ENCODE measurements around the gene NTSR1.

The NTSR1 gene

DNA sequence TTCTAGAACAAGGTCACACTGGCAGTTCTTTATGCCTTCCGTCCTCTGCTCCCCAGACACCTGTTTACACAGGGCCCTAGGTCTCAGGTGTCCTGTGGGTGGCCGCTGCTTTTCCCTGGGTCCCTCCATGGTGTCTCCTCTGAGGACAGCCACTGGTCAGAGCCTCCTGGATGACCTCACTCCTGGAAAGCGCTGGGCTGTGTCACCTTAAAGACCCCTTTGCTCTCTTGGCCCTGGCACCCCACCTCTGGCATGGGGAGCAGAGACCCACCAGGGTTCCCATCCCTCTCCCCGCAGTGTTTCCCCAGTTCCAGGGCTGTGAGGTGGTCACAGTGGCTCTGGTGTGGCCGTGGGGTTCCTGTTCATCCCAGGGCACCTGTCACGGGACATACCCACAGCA, 33.9 kb downstream of the NTSR1 start:
- no peak for DNase-seq

DNA sequence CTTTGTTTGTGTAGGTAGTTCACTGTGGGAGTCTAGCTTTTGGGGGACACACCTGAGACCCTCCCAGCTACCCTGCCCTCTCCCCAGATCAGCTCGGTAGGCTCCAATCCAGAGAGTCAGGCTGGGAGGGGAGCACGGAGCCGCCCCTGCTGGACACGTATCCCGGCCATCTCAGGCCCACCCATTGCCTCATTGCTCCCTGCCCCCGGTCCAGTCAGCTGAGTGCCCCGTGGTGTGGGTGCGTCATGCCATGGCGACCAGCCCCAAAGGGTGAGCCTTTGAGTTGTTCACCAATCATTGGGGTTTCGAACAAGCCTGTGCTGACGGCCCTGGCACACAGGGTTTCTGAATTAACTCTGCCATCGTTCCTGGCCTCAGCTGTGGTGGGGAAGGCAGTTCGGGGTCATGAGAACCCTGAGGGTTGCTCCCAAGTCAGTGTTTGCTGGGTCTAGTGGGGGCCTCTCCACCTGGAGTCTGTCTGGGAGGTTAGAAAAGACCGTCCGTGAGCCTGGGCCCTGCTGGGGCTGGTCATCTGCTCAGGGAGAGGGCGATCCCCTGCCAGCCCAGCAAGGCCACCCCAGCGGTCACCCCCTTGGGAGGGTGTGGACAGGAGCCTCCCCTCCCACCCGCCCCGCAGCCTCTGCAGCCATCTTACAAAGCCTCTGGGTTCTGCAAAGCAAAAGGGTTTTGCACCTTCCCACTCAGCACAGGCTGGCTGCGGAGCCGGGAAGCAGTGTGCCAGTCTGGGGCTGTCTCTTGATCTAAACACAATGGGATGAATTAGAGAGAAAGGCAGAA, 34.5 kb downstream of the NTSR1 start:
- DNase-seq: no peak

DNA sequence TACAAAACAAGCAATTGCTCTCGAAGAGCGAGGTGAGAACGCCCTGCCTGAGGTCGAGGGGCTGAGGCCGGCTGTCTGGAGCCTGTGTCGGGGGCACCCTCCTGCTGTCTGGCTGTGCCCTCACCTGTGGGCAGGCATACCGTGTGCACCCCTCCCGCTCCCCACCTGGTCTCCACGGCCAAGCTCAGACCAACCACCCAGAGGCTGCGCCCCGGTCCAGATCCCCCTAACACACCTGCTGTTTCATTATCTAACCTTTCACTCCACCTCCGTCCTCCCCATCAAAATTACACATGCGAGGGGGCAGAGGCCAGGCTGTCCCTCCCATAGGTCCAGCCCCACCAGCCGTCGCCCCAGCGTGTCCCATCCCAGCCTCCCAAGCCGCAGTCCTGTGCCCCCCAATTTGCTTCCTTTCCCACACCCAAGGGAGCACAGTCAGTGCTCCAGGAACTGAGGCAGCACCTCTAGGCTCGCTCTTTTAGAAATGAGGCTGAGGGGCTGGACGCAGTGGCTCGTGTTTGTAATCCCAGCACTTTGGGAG, 35.2 kb downstream of the NTSR1 start:
- DNase-seq: no peak

DNA sequence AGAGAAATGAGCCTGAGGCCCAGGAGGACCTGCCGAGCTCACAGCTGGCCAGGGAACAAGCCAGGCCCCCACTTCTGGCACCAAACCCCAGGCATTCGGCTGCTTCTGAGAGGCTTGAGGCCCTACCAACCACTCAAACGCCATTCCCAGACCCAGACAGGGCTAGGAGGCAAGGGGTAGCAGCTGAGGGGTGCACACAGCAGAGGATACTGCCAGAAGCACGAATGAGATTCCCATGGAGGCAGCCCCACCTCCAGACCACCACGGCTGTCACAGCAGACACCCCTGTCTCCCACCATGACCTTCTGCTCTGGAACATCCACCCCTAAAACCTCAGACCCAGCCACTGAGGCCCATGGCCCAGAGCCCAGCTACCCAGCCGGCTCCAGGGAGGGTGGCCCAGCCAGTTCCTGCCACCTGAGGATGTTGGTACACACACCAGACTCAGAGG, 36.1 kb downstream of the NTSR1 start:
- no peak for DNase-seq

DNA sequence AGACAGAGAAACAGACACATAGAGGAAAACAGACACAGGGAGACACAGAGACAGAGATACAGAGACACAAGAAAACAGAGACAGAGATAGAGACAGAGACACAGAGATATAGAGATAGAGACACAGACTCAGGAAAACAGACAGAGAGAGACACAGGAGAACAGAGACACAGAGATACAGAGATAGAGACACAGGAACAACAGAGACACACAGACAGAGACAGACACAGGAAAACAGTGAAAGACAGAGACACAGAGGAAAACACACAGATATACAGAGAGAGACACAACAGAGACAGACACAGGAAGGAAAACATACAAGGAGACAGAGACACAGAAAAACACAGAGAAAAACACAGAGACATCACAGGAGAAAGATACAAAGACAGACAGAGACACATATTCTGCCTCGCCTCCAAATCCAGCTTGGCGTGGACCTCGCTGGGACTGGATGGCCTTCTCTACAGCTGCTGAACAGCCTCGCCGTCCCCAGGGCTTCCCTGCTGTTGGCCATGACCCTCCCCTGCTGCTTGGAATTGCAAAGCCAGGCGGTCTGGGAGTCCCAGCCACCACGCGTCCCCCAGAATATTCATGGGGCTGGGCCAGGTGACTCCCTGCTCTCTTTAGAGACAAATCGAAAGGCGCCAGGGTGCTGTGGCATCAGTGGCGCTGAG, 36.8 kb downstream of the NTSR1 start:
- no peak for DNase-seq

DNA sequence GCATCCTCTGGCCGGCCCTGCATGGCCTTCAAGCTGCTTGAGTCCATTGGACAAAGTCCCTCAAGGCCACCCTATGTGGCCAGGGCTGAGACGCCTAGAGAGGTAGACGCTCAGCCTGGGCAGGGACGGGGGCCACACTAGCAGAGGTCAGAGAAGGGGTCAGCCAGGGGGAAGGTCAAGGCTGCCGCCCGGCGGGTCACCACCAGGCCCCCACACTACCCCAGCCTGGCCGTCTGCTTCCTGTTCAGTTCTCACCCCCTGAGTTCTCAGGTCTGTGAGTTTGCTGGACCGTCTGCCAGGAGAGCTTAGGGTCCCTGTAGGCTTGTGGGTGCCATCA, 37.3 kb downstream of the NTSR1 start:
- DNase-seq: no peak

DNA sequence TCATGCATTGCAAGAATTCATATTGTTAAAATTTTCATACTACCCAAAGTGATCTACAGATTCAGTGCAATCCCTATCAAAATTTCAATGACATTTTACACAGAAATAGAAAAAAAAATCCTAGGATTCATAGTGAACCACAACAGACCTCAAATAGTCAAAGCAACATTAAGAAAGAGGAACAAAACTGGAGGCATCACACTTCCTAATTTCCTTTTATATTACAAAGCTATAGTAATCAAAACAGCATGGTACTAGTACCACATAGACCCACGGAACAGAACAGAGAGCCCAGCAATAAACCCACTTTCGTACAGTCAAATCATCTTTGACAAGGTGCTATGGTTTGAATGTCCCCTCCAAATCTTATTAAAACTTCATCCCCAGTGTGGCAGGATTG, 39.7 kb downstream of the NTSR1 start:
- DNase-seq: no peak

DNA sequence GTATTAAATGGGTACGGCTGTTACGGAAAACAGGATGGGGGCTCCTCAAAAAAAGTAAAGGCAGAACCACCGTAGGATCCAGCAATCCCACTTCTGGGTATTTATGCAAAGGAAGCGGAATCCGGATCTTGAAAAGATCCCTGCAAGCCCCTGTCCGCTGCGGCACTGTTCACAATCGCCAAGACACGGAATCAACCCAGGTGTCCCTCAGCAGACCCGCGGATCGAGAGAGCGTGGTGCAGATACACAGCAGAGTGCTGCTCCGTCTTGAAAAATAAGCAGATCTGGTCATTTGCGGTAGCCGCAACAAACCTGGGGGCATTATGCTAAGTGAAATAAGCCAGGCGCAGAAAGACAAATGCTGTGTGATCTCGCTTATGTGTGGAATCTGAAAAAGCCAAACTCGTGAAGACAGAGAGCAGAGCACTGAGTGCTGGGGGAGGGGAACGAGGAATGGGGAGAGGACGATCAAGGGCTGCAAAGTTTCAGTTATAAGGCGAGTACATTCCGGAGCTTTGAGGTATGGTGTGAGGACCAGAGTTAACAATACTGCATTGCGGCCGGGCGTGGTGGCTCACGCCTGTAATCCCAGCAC, 41.3 kb downstream of the NTSR1 start:
- DNase-seq: no peak

DNA sequence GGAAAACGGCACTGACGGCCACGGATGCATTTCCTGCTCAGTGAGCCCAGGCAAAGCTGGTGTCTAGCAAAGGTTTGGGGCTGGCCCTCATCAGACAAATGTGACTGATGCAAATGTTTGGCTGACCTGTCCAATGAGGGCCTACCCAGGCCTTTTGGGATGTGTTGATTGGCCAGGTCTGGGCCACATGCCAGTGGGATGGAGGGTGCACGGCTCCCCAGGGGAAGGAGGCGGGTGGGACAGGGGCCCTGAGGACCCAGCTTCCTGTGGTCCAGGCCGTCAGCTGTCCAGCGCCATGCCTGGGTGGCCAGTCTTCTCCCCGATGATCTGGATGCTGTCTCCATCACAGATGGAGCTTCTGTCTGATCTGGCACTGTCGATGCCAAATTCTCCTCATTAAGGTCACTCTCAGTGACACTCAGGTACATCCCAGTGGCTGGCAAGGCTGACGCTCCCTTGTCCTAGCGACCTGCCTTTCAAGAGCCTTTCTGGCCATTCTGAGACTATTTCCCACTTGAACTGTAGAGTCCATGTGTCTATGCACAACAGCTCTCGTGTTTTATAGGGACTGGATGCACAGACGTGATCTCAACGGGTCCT, 43.0 kb downstream of the NTSR1 start:
- no peak for DNase-seq

DNA sequence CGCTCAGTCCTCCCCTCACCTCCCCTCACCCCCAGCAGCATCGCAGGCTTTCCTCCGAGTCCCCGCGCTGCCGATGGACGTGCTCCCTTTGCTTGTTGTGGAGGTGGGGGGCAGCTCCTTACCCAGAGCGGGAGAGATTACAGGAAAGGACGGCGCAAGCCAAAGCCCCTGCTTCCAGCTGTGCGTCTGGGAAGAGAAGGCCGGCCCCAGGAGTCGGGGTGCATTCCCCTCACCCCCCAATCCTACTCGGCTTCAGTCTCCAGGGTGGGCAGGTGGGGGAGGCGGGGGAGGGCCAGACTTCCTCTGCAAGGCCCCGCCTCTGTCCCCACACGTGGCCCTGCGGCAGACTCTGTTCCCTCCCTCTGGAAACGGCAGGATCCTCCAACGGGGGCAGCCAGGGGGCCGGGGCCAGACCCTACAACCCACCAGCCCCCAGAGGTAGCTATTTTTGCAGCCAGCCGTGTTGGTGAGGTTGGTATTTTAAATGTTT, 43.6 kb downstream of the NTSR1 start:
- DNase-seq: no peak

DNA sequence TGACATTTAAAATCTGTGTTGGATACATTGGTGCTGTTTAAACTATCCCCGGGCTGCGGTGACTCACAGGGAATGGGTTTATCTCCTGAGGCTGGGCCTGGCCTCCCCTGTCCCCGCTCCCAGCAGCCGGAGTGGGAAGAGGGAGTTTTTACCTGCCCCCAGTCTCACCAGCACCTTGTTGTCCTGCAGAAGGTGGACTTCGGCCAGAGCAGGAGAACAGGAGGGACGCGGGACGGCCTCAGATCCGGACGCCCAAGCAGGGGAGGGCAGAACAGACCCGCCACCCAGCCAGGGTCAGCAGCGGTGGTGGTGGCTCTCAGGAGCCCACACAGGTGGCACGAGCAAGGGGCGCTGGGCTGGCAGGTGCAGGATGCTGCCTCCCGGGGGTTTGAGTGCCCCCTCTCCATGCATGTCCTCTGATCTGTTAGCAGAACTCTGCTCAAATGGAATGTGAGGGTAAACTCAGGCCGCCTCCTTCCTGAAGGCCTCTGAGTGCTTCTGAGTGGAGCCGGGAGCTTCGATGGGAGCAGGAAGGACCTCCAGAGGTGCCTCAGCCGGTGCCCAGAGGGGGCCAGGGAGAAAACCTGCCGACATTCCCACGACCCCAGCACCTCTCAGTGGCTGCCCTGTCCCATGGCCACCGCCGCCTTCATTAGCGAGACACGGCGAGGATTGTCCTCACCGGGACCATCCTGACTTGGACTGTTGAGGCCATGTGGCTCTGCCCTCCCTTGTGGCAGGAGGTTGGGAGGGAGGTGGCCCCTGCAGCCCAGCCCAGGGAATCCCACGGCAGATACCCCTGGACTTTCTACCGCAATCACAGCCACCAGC, 44.2 kb downstream of the NTSR1 start:
- DNase-seq: no peak

DNA sequence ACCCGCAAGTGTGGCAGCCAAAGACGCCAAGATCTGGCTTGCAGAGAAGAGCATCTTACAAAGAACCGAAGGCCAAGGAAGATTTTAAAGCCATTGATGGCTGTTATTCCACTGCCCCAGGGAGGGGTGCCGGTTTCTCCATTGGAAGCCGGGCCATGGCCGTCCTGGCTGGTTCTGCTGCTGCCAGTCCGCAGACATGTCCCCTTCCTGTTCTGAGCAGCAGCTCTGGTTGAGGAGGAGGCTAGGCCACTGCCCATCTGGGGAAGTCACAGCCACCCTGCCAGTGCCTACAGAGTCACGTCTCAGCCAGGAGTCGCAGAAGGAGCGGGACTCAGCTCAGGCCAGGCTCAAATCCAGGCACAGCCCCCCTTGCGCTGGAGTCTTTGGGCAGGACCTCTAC, 45.0 kb downstream of the NTSR1 start:
- no peak for DNase-seq

DNA sequence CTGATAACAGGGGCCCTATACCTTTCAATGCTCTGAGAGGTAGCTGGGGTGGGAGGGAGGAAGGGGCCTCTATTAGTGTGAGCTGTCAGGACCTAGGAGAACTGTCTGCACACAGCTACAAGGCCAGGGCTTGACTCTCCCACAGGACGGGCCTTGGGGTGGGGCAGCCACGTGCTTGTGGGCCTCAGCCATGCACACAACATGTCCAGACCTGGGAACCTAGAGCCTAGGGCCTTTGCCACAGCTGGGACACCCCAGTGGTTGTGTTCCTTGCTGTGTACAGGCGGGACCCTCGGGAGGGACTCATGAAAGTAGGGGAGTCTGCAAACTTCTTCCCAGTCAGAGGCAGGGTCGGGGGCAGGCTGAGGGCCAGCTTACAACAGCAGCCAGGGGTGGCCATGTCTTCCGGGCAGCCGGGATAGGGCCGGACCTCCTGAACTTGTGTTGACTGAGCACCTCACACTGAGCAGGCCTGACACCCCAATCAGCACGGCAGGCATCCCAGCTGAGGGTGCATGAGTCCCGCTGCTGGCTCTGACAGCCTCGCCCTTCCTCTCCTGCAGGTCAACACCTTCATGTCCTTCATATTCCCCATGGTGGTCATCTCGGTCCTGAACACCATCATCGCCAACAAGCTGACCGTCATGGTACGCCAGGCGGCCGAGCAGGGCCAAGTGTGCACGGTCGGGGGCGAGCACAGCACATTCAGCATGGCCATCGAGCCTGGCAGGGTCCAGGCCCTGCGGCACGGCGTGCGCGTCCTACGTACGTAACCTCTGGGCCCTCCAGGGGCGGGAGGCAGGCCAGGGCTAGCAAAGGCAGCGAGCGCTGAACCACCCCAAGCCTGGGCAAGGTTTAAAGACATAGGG, 45.7 kb downstream of the NTSR1 start:
- DNase-seq: no peak

DNA sequence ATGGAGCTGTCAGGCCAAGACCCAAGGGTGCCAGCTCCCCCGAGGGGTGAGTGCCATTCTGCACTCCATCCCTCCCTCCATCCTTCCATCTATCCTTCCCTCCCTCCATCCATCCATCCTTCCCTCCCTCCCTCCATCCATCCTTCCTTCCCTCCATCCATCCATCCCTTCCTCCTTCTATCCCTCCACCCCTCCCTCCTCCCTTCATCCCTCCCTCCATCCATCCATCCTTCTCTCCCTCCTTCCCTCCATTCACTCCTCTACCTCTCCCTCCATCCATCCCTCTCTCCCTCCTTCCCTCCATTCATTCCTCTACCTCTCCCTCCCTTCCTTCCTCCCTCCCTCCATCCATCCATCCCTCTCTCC, 46.3 kb downstream of the NTSR1 start:
- no peak for DNase-seq

DNA sequence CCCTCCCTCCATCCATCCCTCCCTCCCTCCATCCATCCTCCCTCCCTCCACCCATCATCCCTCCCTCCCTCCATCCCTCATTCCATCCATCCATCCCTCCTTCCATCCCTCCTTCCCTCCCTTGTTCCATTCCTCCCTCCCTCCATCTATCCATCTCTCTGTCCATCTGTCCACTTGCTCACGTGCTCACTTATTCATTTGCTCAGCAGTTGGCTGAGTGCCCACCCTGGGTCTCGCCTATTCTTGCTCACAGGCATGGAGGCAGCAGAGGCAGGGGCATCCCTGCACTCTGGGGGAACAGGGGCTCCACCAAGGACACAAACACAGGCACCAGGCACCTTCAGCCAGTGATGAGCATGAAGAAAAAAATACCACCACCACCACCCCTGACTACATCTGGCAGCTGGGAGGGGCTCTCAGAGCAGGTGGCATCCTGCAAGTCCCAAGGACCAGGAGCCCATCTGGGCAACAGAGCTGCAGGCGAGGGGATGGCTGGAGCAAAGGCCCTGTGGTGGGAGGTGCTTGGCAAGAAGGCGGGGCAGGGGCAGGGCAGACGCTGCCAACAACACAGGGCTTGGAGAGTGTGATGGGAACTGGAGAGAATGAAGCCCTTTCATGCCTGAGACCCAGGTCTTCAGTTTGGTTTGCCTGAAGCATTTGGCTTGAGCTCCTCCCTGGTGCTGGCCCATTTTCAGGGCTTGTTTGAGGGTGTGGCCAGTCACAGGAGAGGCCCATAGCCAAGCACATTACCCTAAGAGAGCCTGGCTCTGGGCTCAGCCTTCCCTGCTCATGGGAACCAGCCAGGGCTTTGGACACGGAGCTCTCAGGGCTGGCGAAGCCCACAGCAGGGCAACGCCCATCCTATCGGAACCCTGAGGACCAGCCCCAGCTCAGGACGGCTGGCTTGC, 47.4 kb downstream of the NTSR1 start:
- no peak for DNase-seq

DNA sequence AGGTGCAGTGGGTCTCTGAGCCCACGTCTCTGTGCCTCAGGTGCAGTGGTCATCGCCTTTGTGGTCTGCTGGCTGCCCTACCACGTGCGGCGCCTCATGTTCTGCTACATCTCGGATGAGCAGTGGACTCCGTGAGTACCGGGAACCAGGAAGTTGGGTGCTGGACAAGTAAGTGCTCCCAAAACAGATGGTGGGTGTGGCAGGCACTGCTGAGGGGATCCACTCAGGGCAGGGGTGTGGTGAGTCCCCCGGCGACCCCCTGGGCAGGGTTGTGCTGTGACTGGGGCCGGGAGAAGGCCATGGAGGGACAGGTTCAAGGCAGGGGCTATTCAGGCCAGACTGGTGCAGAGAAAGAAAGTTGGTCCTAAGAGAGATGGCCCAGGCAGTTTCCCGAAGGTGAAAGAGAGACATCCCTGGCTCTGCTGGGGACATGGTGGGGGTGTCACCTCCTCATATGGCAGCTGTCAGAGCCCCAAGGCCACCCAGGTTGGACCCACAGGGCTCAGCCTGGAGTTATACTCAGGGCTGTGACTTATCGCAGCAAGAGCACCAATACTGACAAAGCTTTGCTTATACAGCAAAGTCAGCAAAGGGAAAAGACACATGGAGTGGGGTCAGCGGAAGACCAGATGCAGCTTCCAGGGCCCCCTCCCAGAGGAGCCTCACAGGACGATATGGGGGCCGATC, 49.7 kb downstream of the NTSR1 start:
- DNase-seq: no peak

DNA sequence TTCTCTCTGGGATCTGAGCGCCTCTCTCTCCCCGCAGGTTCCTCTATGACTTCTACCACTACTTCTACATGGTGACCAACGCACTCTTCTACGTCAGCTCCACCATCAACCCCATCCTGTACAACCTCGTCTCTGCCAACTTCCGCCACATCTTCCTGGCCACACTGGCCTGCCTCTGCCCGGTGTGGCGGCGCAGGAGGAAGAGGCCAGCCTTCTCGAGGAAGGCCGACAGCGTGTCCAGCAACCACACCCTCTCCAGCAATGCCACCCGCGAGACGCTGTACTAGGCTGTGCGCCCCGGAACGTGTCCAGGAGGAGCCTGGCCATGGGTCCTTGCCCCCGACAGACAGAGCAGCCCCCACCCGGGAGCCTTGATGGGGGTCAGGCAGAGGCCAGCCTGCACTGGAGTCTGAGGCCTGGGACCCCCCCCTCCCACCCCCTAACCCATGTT, 51.4 kb downstream of the NTSR1 start:
- no peak for DNase-seq

DNA sequence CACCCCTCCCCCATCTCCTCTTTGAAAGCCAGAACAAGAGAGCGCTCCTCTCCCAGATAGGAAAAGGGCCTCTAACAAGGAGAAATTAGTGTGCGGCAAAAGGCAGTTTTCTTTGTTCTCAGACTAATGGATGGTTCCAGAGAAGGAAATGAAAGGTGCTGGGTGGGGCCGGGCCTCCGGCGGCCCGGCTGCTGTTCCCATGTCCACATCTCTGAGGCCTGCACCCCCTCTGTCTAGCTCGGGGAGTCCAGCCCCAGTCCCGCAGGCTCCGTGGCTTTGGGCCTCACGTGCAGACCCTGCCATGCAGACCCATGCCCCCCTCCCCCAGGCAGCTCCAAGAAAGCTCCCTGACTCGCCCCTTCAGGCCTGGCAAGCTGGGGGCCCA, 51.8 kb downstream of the NTSR1 start:
- DNase-seq: no peak

DNA sequence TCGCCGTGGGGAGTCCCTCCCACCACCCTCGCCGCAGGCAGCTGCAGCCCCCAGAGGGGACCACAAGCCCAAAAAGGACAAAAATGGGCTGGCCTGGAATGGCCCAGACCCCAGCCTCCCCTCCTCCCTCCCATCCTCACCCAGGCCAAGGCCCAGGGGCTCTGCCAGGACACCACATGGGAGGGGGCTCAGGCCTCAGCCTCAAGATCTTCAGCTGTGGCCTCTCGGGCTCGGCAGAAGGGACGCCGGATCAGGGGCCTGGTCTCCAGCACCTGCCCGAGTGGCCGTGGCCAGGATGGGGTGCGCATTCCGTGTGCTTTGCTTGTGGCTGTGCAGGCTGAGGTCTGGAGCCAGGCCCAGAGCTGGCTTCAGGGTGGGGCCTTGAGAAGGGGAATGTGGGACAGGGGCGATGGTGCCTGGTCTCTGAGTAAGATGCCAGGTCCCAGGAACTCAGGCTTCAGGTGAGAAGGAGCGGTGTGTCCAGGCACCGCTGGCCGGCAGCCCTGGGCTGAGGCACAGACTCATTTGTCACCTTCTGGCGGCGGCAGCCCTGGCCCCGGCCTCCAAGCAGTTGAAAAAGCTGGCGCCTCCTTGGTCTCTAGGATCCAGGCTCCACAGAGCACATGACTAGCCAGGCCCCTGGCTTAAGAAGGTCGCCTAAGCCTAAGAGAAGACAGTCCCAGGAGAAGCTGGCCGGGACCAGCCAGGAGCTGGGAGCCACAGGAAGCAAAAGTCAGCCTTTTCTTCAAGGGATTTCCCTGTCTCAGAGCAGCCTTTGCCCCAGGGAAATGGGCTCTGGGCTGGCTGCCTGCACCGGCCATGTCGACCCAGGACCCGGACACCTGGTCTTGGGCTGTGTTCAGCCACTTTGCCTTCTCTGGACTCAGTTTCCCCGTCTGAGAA, 52.5 kb downstream of the NTSR1 start:
- DNase-seq: no peak
